ENCODE measurements around the gene SMU1.

The SMU1 gene

GRCh38 chr9:33111631-33112030 is 35.2 kb upstream of the SMU1 start:
- no peak for DNase-seq (ENCODE audit: low read depth, low spot score)
- in situ Hi-C loops (cut with HindIII; ENCODE audit: low sequenced_read_pairs), result no loop called here
- TF ChIP-seq CTCF (IDR thresholded peaks at IDR 0.05; ENCODE audit: low read depth, low read length), result no peak
- no peak overlapping the region for H3K4me3 ChIP-seq (ENCODE audit: low read depth, low read length)

- no peak for TF ChIP-seq CTCF (IDR thresholded peaks at IDR 0.05; ENCODE audit: low read depth, low read length)
- DNase-seq (ENCODE audit: low read depth, low spot score), result no peak
- in situ Hi-C loops (cut with HindIII; ENCODE audit: low sequenced_read_pairs), result no loop called here
- H3K4me3 ChIP-seq (ENCODE audit: low read depth, low read length), result no peak overlapping the region
Measured at GRCh38 chr9:33110686-33111085, 34.2 kb upstream of the SMU1 start.

GRCh38 chr9:33109850-33110595 is 33.5 kb upstream of the SMU1 start:
- no peak for DNase-seq (ENCODE audit: low read depth, low spot score)
- in situ Hi-C loops (cut with HindIII; ENCODE audit: low sequenced_read_pairs), result no loop called here
- no peak for TF ChIP-seq CTCF (IDR thresholded peaks at IDR 0.05; ENCODE audit: low read depth, low read length)
- no peak overlapping the region for H3K4me3 ChIP-seq (ENCODE audit: low read depth, low read length)

- no peak for TF ChIP-seq CTCF (IDR thresholded peaks at IDR 0.05; ENCODE audit: low read depth, low read length)
- in situ Hi-C loops (cut with HindIII; ENCODE audit: low sequenced_read_pairs), result no loop called here
- H3K4me3 ChIP-seq (ENCODE audit: low read depth, low read length), result no peak overlapping the region
- DNase-seq (ENCODE audit: low read depth, low spot score), result no peak
Measured at GRCh38 chr9:33109097-33109496, 32.6 kb upstream of the SMU1 start.

GRCh38 chr9:33108472-33108871 is 32.0 kb upstream of the SMU1 start:
- TF ChIP-seq CTCF (IDR thresholded peaks at IDR 0.05; ENCODE audit: low read depth, low read length), result no peak
- in situ Hi-C loops (cut with HindIII; ENCODE audit: low sequenced_read_pairs), result no loop called here
- DNase-seq (ENCODE audit: low read depth, low spot score), result no peak
- no peak overlapping the region for H3K4me3 ChIP-seq (ENCODE audit: low read depth, low read length)

GRCh38 chr9:33107762-33108161 is 31.3 kb upstream of the SMU1 start:
- no peak for TF ChIP-seq CTCF (IDR thresholded peaks at IDR 0.05; ENCODE audit: low read depth, low read length)
- no peak for DNase-seq (ENCODE audit: low read depth, low spot score)
- H3K4me3 ChIP-seq (ENCODE audit: low read depth, low read length), result no peak overlapping the region
- in situ Hi-C loops (cut with HindIII; ENCODE audit: low sequenced_read_pairs), result no loop called here
